Measurements from ENCODE around the gene SLC2A4RG.

The SLC2A4RG gene

DNA sequence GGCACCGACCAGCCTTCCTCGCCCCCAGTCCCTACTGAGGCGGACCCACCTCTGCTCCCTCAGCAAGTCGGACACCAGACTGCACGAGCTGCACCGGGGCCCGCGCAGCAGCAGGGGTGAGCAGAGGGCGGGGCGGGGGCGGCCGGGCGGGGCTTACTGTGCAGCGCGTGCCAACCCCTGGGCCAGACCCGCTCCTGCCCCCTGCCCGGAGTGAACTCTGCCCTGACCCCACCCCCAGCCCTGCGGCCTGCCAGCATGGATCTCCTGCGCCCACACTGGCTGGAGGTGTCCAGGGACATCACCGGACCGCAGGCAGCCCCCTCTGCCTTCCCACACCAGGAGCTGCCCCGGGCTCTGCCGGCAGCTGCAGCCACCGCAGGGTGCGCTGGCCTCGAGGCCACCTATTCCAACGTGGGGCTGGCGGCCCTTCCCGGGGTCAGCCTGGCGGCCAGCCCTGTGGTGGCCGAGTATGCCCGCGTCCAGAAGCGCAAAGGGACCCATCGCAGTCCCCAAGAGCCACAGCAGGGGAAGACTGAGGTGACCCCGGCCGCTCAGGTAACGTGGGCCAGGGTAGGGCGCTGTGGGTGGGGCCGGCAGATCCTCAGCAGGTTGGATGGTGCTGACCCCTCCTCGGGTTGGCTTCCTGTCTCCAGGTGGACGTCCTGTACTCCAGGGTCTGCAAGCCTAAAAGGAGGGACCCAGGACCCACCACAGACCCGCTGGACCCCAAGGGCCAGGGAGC is 1.5 kb upstream of the SLC2A4RG start:
- peak; percentile 79 for DNase-seq (ENCODE audit: low spot score)
- TF ChIP-seq, protein P1, sequence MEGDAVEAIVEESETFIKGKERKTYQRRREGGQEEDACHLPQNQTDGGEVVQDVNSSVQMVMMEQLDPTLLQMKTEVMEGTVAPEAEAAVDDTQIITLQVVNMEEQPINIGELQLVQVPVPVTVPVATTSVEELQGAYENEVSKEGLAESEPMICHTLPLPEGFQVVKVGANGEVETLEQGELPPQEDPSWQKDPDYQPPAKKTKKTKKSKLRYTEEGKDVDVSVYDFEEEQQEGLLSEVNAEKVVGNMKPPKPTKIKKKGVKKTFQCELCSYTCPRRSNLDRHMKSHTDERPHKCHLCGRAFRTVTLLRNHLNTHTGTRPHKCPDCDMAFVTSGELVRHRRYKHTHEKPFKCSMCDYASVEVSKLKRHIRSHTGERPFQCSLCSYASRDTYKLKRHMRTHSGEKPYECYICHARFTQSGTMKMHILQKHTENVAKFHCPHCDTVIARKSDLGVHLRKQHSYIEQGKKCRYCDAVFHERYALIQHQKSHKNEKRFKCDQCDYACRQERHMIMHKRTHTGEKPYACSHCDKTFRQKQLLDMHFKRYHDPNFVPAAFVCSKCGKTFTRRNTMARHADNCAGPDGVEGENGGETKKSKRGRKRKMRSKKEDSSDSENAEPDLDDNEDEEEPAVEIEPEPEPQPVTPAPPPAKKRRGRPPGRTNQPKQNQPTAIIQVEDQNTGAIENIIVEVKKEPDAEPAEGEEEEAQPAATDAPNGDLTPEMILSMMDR (IDR thresholded peaks at IDR 0.05; ENCODE audit: extremely low read depth, missing control alignments), result no peak

DNA sequence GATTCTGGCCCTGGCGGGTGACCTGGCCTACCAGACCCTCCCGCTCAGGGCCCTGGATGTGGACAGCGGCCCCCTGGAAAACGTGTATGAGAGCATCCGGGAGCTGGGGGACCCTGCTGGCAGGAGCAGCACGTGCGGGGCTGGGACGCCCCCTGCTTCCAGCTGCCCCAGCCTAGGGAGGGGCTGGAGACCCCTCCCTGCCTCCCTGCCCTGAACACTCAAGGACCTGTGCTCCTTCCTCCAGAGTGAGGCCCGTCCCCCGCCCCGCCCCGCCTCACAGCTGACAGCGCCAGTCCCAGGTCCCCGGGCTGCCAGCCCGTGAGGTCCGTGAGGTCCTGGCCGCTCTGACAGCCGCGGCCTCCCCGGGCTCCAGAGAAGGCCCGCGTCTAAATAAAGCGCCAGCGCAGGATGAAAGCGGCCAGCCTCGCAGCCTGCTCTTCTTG is 868 bp upstream of the SLC2A4RG start:
- TF ChIP-seq, protein P1 (IDR thresholded peaks at IDR 0.05; ENCODE audit: extremely low read depth, missing control alignments), result no peak
- DNase-seq (ENCODE audit: low spot score), result peak; percentile 56

DNA sequence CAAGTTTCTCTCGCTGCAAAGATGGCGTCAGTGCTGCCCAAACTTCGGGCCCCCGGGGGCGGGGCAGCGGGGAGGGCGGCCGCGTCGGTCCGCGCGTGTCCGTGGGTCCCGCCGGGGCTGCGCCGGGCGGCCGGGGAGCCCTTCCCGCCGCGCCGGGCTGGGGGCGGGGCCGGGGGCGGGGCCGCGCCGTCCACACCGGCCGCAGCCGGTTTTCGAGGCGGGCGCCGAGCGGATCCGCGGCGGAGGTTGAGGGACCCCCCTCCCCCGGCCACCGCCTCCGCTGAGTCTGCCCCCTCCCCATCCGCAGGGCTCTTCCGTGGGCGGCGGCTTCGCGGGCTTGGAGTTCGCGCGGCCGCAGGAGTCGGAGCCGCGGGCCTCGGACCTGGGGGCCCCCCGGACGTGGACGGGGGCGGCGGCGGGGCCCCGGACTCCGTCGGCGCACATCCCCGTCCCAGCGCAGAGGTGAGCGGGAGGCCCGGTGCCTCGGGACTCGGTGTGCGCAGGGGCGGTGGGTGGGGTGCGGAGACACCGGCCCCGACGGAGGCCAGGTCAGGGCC is 572 bp downstream of the SLC2A4RG start:
- TF ChIP-seq, protein P1 (IDR thresholded peaks at IDR 0.05; ENCODE audit: extremely low read depth, missing control alignments), result no peak

DNA sequence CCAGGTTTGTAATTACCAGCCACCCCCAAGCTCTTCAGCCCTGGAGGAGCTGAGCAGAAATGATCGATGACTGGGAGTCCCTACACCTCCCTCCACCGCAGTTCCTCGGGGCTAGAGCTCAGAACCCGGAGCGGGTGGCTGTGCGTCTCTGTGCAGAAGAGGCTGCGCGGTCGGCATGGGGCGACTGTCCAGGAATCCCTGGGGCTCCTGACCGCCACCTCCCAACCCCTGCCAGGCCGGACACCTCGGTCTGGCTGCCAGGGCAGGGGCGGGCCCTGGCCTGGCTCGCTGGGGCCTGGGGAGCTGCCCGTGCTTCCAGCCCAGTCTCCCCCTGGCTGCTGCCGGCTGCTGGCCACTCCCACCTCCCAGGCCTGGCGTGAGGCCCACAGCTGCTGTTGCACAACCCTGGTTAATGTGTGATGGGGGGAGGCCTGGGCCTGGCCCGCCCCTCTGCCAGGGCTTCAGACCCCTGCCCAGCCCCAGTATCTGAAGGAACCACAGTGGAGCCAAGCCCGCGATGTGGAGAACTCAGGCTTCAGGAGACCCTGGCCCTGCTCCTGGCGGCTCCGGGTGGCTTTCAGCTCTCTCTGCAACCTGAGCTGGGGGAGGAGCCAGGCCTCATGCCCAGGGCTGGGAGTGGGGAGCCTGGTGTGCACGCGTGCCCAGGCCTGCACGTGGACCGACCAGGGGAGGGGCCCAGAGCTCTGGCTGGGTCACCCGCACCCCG is 1.2 kb downstream of the SLC2A4RG start:
- DNase-seq (ENCODE audit: low spot score), result peak; percentile 86

More for the DNA sequence above, 572 bp downstream of the SLC2A4RG start:
- peak; percentile 85 for DNase-seq (ENCODE audit: low spot score)

DNA sequence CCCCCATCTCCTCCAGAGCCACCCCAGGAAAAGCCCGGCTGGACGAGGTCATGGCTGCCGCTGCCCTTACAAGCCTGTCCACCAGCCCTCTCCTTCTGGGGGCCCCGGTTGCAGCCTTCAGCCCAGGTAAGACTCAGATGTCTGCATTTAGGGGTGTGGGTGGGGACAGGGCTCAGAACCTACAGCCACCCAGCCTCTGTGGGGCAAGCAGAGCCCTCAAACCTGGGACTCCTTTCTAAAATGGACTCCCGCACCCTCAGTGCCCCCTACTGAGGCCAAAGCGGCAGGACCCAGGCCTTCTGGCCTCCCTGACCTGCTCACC is 1.7 kb downstream of the SLC2A4RG start:
- TF ChIP-seq, protein P1 (IDR thresholded peaks at IDR 0.05; ENCODE audit: extremely low read depth, missing control alignments), result no peak
- DNase-seq (ENCODE audit: low spot score), result no peak

More for the DNA sequence above, 1.2 kb downstream of the SLC2A4RG start:
- TF ChIP-seq, protein P1 (IDR thresholded peaks at IDR 0.05; ENCODE audit: extremely low read depth, missing control alignments), result no peak

DNA sequence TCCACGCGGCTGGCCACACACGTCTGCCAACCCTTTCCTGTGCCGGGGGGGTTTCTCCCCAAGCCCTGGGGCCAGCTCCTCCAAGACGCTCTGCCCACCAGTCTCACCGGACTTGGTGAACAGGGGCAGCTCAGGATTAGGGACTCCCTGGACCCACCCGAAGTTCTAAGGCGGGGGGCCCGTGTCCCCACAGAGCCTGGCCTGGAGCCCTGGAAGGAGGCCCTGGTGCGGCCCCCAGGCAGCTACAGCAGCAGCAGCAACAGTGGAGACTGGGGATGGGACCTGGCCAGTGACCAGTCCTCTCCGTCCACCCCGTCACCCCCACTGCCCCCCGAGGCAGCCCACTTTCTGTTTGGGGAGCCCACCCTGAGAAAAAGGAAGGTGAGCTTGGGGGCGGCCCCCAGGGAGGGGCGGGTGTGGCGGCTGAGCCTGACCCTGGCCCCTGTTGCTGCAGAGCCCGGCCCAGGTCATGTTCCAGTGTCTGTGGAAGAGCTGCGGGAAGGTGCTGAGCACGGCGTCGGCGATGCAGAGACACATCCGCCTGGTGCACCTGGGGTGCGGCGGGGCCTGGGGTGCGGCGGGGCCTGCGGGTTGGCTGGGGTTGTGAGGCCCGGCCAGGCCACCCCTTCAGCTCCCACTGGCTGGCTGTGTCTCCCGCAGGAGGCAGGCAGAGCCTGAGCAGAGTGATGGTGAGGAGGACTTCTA is 2.3 kb downstream of the SLC2A4RG start:
- TF ChIP-seq, protein P1 (IDR thresholded peaks at IDR 0.05; ENCODE audit: extremely low read depth, missing control alignments), result no peak
- peak; percentile 38 for DNase-seq (ENCODE audit: low spot score)

All from GM20000 (cell line).